HT1080 (cell line): ENCODE results near the gene POU2AF2. TPM values are rescaled to one million over a fixed set of nuclear protein-coding genes. Genes with fewer than 3 reads are reported as not detected.
A peak's percentile ranks its signal among the peaks of the same experiment; 100 is the strongest.

Source experiments
- DNase-seq: peaks from one replicate; pipeline ENCODE4 v3.0.0-alpha.2; 2015; ENCODE audit warnings: low read depth
- total RNA-seq: library from RNA; depleted of rRNA; stranded (reverse); fragments of >200 nt; shearing (Covaris generic); gene quantifications from 2 replicates; pipeline ENCODE4 v1.2.3, GENCODE V29; 2014; rRNA removed

POU2AF2 gene
- total RNA-seq, 1 experiment from 2014 or later: not detected

- DNase-seq: peak; percentile 11
Measured at GRCh38 chr11:111327908-111328624, 82.5 kb downstream of the POU2AF2 start.

GRCh38 chr11:111329306-111330204, 84.0 kb downstream of the POU2AF2 start:
- no peak for DNase-seq

- DNase-seq: no peak
Measured at GRCh38 chr11:111330234-111330893, 84.8 kb downstream of the POU2AF2 start.

GRCh38 chr11:111331711-111332479, 86.4 kb downstream of the POU2AF2 start:
- peak; percentile 61 for DNase-seq

- DNase-seq: no peak
Measured at GRCh38 chr11:111334532-111335502, 89.3 kb downstream of the POU2AF2 start.

GRCh38 chr11:111335549-111335948, 90.0 kb downstream of the POU2AF2 start:
- DNase-seq: no peak

Other genes with a start within 250 kb of the POU2AF2 start
- not detected in 2 replicates for gene POU2AF3, start 52.8 kb downstream of the POU2AF2 start, total RNA-seq
- gene POU2AF1, start 133.6 kb downstream of the POU2AF2 start, total RNA-seq: not detected in 2 replicates